Measurements from ENCODE around the gene FOXP1.

- TF ChIP-seq CTCF (conservative IDR thresholded peaks at IDR 0.05; ENCODE audit: low read depth, low read length) (no peak), EZH2 (IDR thresholded peaks at IDR 0.05; ENCODE audit: borderline replicate concordance, low read depth, low read length, poor library complexity, severe bottlenecking) (no peak)
Observed at GRCh38 chr3:70914862-70915261, 668.7 kb downstream of the FOXP1 start.
